Lung (tissue), 12 donors: ENCODE results near the gene LHX2. TPM values are rescaled to one million over a fixed set of nuclear protein-coding genes. Genes with fewer than 3 reads are reported as not detected.

Experiments used
- ATAC-seq: fragments of 200-7000 bp; cut with Tn5 transposase; one replicate; pipeline ENCODE4 v1.9.1; 2020; ENCODE audit warnings: moderate number of reproducible peaks; ENCODE audit not compliant: insufficient read depth, low FRiP score
- DNase-seq, 3 donors: peaks; one replicate each; pipeline ENCODE4 v3.0.0-alpha.2; 2013 to 2017
- H3K27ac ChIP-seq, 2 donors: one replicate each; pipeline ENCODE4 v1.5.1; 2013; ENCODE audit warnings: mild to moderate bottlenecking in 2 of 2, moderate library complexity in 2 of 2, control low read depth in 1 of 2, inconsistent platforms in 1 of 2, low read depth in 1 of 2, low read length in 1 of 2
- H3K27me3 ChIP-seq, 3 donors: one replicate each; pipeline ENCODE4 v1.5.1; 2013; ENCODE audit warnings: low read length in 2 of 3; ENCODE audit not compliant: control insufficient read depth in 3 of 3, insufficient read depth in 3 of 3
- H3K36me3 ChIP-seq, 4 donors: one replicate each; pipeline ENCODE4 v1.5.1; 2013; ENCODE audit warnings: low read length in 4 of 4, mild to moderate bottlenecking in 1 of 4, moderate library complexity in 1 of 4; ENCODE audit not compliant: control insufficient read depth in 4 of 4, insufficient read depth in 4 of 4
- H3K4me1 ChIP-seq, 5 donors: one replicate each; pipeline ENCODE4 v1.5.1; 2013; ENCODE audit warnings: low read length in 5 of 5, mild to moderate bottlenecking in 2 of 5, moderate library complexity in 1 of 5; ENCODE audit not compliant: control insufficient read depth in 5 of 5, insufficient read depth in 5 of 5
- H3K4me3 ChIP-seq: one replicate; pipeline ENCODE4 v1.5.1; 2013; ENCODE audit warnings: mild to moderate bottlenecking, control low read depth, moderate library complexity
- H3K9ac ChIP-seq, 2 donors: one replicate each; pipeline ENCODE4 v1.5.1; 2013; ENCODE audit warnings: low read length in 2 of 2, control low read depth in 1 of 2; ENCODE audit not compliant: insufficient read depth in 1 of 2
- H3K9me3 ChIP-seq, 4 donors: one replicate each; pipeline ENCODE4 v1.5.1; 2013; ENCODE audit warnings: low read length in 3 of 4, mild to moderate bottlenecking in 1 of 4, moderate library complexity in 1 of 4; ENCODE audit not compliant: control insufficient read depth in 4 of 4, insufficient read depth in 3 of 4
- CTCF ChIP-seq: IDR thresholded peaks from 2 replicates; pipeline ENCODE4 v1.5.1; 2012; ENCODE audit warnings: mild to moderate bottlenecking; ENCODE audit errors: control extremely low read depth, extremely low read depth
- WGBS, 2 donors: extraction: QIAGEN DNeasy Blood & Tissue Kit; methylation state at CpG; one replicate each; pipeline ENCODE4 v1.1.7; 2013; 5-methylcytosine and 5-hydroxymethylcytosine counted together
- polyA plus RNA-seq, 2 donors: library from polyadenylated mRNA; stranded (reverse); fragments of 200-250 nt; gene quantifications; one replicate each; pipeline ENCODE4 v1.2.1, GENCODE V29; 2013
- total RNA-seq, 2 donors: library from RNA; depleted of rRNA in 1 of 2; stranded (reverse); fragments of >200 nt in 1 of 2; gene quantifications; one replicate each; pipeline ENCODE4 v1.2.1, GENCODE V29; 2014 to 2021
- donor health status: control.
- donor health status: control.
- donor health status: Bipolar disorder and iron deficiency.
- donor health status: healthy.
- donor health status: DM: yes; HTN: yes; CAD: no.

LHX2 gene
- total and polyA plus RNA-seq, 4 donors, result 0.07 to 0.31 TPM; not detected in 2

GRCh38 chr9:124000784-124001457 lies 10.6 kb upstream of the LHX2 start:
- Histone ChIP-seq H3K9ac (no peak overlapping the region), H3K27me3 (peaks cover 0 to 91% (median 90%) of the 10 kb centered on the region in 3 donors), H3K27ac (no peak overlapping the region), H3K36me3 (no peaks in the 10 kb centered on the region), H3K4me3 (no peak overlapping the region), H3K9me3 (no peaks in the 10 kb centered on the region), H3K4me1 (peaks cover 0 to 13% (median 0%) of the 10 kb centered on the region in 5 donors)
- no peak for ATAC-seq
- no peak for DNase-seq
- TF ChIP-seq CTCF, result no peak
- 5 to 9% methylated on average over 15 of the region's 15 CpGs for WGBS, 2 donors

- WGBS, 2 donors, result 4 to 5% methylated on average over 6 of the region's 6 CpGs
- no peak for TF ChIP-seq CTCF
- H3K4me3 ChIP-seq, result no peak overlapping the region
- H3K9ac ChIP-seq, result no peak overlapping the region
- peaks cover 0 to 91% (median 90%) of the 10 kb centered on the region in 3 donors for H3K27me3 ChIP-seq
- H3K27ac ChIP-seq, result no peak overlapping the region
- DNase-seq (no peak), ATAC-seq (no peak)
- H3K4me1 ChIP-seq, result peaks cover 0 to 13% (median 0%) of the 10 kb centered on the region in 5 donors
- no peaks in the 10 kb centered on the region for H3K9me3 ChIP-seq
- H3K36me3 ChIP-seq, result no peaks in the 10 kb centered on the region
Observed at GRCh38 chr9:124001458-124001799, 10.1 kb upstream of the LHX2 start.

- WGBS, 2 donors, result 7 to 10% methylated on average over 5 of the region's 5 CpGs
Observed at GRCh38 chr9:124001866-124002525, 9.6 kb upstream of the LHX2 start.

More at GRCh38 chr9:124001866-124002525, 9.6 kb upstream of the LHX2 start:
- Histone ChIP-seq H3K9ac (no peak overlapping the region), H3K4me3 (no peak overlapping the region), H3K4me1 (peaks cover 0 to 13% (median 0%) of the 10 kb centered on the region in 5 donors), H3K9me3 (peaks cover 0 to under 1% (median 0%) of the 10 kb centered on the region in 4 donors), H3K27ac (no peak overlapping the region), H3K27me3 (peaks cover 0 to 91% (median 90%) of the 10 kb centered on the region in 3 donors), H3K36me3 (no peaks in the 10 kb centered on the region)
- TF ChIP-seq CTCF, result no peak
- DNase-seq (no peak), ATAC-seq (no peak)
